NCI-H748 (cell line): Measurements from ENCODE around the gene IL20.

Experiments
- DNase-seq: peaks from one replicate; lab custom pipeline; 2025; ENCODE audit not compliant: unreplicated experiment; lab: John Stamatoyannopoulos, UW

IL20 gene

GRCh38 chr1:206864939-206865671, at the start of gene IL20:
Gene IL20 (plus strand): TSS chr1:206865623. CDS start chr1:206865853, 230 bp downstream.
- peak; percentile 56 for DNase-seq

GRCh38 chr1:206816390-206817287, 48.8 kb upstream of the IL20 start:
- DNase-seq: no peak

- DNase-seq: no peak
These were observed 43.9 kb upstream of the IL20 start for GRCh38 chr1:206821493-206821892.

GRCh38 chr1:206823727-206824126, 41.7 kb upstream of the IL20 start:
- DNase-seq: no peak

GRCh38 chr1:206824331-206824730, 41.1 kb upstream of the IL20 start:
- DNase-seq: no peak

- no peak for DNase-seq
These were observed 39.0 kb upstream of the IL20 start for GRCh38 chr1:206826394-206826793.

GRCh38 chr1:206828061-206828460, 37.4 kb upstream of the IL20 start:
- DNase-seq: no peak

- no peak for DNase-seq
These were observed 36.7 kb upstream of the IL20 start for GRCh38 chr1:206828765-206829164.

GRCh38 chr1:206829282-206829681, 36.1 kb upstream of the IL20 start:
- DNase-seq: no peak

- DNase-seq: no peak
These were observed 35.5 kb upstream of the IL20 start for GRCh38 chr1:206829875-206830274.

- no peak for DNase-seq
These were observed 33.8 kb upstream of the IL20 start for GRCh38 chr1:206831650-206832049.

GRCh38 chr1:206832352-206832880, 33.0 kb upstream of the IL20 start:
- no peak for DNase-seq

- no peak for DNase-seq
These were observed 32.2 kb upstream of the IL20 start for GRCh38 chr1:206833106-206833680.

GRCh38 chr1:206833801-206834200, 31.6 kb upstream of the IL20 start:
- DNase-seq: peak; percentile 38

- no peak for DNase-seq
These were observed 31.2 kb upstream of the IL20 start for GRCh38 chr1:206834217-206834616.

- no peak for DNase-seq
These were observed 30.7 kb upstream of the IL20 start for GRCh38 chr1:206834711-206835110.

GRCh38 chr1:206835186-206835585, 30.2 kb upstream of the IL20 start:
- no peak for DNase-seq

- DNase-seq: no peak
These were observed 29.3 kb upstream of the IL20 start for GRCh38 chr1:206836111-206836510.

- DNase-seq: no peak
These were observed 26.3 kb upstream of the IL20 start for GRCh38 chr1:206839006-206839560.

- DNase-seq: no peak
These were observed 25.6 kb upstream of the IL20 start for GRCh38 chr1:206839857-206840256.

- no peak for DNase-seq
These were observed 23.7 kb upstream of the IL20 start for GRCh38 chr1:206841609-206842323.
